GM19351 (cell line): ENCODE measurements around the gene PTGES3.
"Not testable (repeated sequence)": the region's sequence is repeated elsewhere in the genome, so short reads cannot be mapped to it uniquely, and the experiment has no call there.

Source experiments
- ATAC-seq: cut with Tn5 transposase; IDR thresholded peaks from one replicate; pipeline ENCODE4 v1.9.1; 2021; ENCODE audit warnings: mild to moderate bottlenecking, moderate library complexity; ENCODE audit not compliant: unreplicated experiment

PTGES3 gene

GRCh38 chr12:56657416-56658379 lies 30.4 kb downstream of the PTGES3 start:
- ATAC-seq = peak; percentile 60

- not testable (repeated sequence) for ATAC-seq
These were observed 34.3 kb downstream of the PTGES3 start for GRCh38 chr12:56653781-56654180.

DNA sequence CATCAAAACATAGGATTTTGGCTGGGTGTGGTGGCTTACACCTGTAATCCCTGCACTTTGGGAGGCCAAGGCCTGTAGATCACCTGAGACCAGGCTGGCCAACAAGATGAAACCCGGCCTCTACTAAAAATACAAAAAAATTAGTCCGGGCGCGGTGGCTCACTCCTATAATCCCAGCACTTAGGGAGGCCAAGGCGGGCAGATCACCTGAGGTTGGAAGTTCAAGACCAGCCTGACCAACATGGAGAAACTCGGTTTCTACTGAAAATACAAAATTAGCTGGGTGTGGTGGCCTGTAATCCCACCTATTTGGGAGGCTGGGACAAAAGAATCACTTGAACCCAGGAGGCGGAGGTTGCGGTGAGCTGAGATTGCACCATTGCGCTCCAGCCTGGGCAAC lies 40.1 kb downstream of the PTGES3 start:
- not testable (repeated sequence) for ATAC-seq

GRCh38 chr12:56645717-56646446 lies 42.2 kb downstream of the PTGES3 start, which contains the start of gene ATP5F1B:
Gene ATP5F1B (minus strand): TSS chr12:56645984. CDS start chr12:56645963, 21 bp downstream.
- ATAC-seq = peak; percentile 96

DNA sequence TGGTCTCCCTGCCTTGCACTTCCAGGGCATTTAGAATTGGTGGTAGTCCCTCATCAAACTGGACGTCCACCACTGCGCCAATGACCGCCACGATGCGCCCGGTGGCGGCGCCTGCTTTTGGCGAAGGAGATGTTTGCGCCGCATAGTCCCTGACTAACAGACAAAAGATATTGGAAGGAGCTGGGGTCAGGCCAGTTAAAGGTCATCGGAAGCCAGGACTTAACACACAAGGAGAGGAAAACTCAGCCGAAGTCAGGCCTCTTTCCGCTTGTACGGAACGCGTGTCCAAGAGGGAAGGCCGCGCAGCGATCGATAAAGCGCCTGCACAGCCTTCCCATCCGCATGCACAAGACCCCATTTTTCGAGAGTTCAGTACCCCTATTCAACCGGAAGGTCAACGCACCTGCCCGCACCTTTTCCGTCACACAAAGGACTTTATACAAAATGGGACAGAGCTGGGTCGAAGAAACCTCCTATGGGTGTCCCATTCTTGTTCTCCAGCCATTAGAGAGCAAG lies 42.8 kb downstream of the PTGES3 start:
- ATAC-seq = no peak

DNA sequence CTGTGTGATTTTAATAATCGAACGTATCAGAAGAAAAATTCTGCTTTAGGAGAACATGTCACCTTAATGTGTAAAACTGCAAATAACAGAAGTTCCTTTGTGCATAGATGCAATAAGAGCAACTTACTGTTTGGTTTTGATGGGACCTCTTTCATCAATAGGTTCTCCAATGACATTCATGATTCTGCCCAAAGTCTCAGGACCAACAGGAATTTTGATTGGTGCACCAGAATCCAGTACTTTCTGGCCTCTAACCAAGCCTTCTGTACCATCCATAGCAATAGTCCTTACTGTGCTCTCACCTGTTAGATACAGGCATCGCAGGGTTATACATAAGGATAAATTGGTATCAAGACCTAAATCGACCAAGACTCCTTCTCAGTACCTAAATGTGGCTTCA lies 43.4 kb downstream of the PTGES3 start:
- no peak for ATAC-seq

- no peak for ATAC-seq
These were observed 46.9 kb downstream of the PTGES3 start for GRCh38 chr12:56641219-56641618.

GRCh38 chr12:56637621-56638020 lies 50.5 kb downstream of the PTGES3 start:
- no peak for ATAC-seq

DNA sequence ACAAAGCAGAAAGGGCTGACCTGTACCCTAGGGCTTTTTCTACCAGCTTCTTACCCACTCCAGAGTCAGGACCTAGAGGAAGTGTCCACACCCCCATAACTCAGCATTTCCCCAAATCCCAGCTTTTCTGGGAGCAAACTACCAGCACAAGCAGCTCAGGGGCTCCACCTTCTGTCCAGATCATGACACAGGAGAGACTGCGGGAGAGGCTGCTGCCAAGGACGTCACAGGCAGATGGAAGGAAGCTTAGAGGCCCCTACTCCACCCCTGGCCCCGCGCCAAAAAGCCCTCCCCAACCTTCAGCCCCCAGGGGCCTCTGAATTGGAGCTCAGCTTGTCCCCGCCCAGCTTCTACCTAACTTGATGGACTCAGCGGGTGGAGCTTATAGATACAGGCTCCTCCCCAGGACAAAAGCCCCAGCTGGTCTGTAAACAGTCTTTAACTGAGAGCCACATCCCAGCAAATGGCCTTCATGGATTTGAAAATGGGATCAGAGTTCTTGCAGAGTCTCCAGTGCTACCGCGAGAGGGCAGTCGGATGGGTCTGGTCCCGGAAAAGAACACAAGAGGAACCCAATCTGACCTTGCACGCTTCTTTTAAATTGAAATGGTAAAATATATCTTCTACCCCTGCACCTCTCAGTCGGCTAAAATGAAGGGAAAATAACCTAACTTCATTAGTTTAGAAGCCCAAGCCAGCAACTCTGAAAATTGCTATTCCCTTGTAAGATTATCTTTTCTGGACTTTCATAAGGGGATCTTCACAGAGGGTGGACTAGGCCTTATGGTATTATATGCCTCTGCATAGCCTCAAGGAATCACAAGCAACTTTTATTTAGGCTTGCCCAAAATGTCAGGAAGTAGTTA lies 51.2 kb downstream of the PTGES3 start:
- peak; percentile 53 for ATAC-seq

DNA sequence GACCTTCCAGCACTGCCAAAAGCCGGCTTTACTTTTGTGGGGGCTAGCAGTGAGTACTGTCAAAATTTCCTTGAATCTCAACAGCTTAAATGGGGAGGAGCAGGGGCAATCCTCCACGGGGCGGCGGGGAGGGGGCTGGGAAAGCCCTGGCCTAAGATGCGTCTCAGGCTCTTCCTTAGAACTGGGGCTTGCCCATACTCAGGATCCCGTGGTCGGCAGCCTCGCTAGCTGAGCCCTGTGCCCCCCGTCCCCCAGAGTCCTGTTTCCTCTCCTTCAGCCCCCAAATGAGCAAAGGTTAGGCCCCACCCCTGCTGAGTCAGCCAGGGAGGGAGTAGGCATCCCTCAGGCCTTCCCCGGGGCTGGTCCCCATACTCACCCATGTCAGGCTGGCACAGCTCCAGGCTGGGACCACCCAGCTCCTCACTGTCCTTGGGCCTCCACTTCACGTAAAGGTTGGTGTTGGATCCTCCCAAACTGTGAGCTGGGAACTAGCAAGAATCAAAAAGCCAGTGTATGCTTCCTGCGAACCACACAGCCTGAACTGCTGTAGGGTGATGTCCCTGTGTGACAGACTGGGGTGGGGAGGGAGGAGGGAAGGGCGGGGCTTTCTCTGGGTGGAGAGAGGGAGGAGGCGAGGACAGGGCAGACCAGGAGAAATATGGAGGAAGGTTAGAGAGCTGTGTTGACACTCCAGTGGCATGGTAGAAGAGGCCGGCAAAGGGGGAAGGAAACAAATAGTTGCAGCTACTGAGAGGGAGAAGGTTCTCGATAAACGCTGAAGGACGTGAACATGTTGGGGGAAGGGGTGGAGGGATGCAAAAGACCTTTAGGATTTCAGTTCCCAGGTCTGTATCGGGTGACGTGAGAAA lies 52.0 kb downstream of the PTGES3 start:
- ATAC-seq = peak; percentile 39

DNA sequence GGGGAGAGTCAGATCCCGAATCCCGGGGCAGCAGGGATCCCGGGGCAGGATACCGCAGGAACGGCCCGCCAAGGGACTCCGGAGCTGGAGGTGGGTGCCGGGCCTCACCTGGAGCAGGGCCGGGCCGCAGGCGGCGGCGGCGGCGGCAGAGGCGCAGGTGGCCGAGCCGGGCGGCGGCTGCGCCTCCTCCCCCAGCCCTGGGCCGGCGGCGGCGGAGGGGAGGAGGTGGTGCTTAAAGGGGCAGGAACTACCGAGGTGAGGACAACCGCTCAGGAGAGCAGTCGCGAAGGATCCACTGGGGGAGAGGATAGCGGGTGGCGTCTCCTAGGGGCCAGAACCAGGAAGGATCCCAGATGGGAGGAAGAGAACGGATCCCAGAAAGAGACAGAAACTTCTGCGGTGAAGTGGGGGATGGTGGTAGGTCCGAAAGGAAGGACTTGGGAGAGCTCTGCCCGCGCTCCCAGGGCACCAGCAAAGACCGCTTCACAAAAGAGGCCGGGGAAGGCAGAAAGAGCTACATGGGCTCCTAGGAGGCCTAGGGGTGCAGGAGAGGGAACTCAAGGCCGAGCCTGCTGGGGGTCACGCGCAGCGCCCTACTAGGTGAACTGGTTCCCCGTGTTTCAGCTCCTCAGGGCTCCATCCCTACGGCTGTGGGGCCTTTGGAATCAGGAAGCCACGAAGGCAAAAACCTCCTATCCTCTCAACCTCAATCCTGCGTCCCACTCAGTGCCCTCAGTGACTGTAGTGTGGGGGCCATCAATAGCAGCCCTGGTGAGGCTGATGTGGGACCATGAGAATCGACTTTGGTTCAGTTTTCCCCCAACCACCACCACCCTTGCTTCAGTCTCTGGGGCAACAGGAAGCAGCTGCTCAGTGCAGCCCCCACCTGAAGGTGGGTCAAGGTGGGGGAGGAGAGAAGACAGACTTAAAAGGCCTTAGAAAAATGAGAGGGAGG lies 53.0 kb downstream of the PTGES3 start:
- peak; percentile 34 for ATAC-seq

DNA sequence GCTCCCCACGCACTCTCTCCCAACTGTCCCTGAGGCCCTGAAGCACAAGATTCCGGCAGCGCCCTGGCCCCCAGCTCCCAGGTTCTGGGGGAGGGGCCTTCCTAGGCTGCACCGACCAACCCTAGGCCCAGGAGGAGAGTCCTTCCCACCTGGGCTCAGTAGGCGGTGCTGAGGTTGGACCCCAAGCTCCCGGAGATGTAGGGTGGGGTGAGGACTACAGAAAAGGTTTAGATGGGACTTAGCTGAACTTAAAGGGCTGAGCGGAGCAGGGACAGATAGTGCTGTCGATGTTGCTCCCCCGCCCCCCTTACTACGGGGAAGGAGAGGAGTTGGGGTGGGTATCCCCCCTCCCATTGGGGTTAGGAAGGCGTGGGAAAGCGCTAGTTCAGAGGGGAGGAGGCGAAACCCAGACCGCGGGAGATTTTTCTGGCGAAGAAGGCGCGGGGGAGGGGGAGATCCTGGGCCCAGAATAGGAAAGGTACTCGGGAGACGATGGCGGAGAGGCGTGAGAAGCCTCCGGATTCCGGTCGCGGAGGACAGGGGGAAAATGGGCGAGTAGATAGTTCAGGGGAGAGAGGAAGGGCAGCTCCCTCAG lies 53.7 kb downstream of the PTGES3 start:
- no peak for ATAC-seq

- ATAC-seq = no peak
These were observed 54.4 kb downstream of the PTGES3 start for GRCh38 chr12:56633468-56634241.

DNA sequence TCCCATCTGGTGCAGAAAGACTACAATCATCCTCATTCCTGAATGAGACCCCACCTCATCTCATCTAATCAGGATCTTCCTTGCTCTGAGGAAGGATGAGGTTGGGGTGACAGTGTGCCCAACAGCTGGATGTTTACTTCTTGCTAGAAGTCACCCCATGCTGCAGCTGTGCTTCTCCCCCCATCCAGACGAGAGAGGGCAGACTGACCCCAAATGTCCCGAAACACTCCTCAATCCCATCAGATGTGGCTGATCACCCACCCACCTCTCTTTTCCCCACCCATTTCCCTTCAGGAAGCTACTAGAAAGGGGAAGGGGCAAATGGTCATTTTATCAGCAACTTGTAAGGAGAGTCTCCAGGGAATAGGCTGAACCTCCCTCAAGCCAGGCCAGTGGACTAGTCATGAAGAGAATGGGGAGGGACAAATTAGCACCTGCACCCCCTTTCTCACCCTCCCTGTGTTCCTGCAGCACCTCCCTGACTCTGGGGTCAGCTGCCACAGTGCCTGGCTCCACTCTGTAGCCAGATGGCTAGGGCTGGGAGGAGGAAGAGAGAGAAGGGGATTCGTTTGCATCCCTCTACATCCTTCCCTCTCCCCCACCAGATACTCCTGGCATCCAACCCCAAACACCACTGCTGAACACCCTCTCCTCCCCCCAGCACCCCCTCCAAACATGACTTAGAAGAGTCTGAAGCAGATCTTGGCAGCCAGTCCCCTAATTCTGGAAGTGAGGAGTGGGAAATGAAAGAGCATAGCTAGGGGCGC lies 55.2 kb downstream of the PTGES3 start:
- ATAC-seq = no peak

DNA sequence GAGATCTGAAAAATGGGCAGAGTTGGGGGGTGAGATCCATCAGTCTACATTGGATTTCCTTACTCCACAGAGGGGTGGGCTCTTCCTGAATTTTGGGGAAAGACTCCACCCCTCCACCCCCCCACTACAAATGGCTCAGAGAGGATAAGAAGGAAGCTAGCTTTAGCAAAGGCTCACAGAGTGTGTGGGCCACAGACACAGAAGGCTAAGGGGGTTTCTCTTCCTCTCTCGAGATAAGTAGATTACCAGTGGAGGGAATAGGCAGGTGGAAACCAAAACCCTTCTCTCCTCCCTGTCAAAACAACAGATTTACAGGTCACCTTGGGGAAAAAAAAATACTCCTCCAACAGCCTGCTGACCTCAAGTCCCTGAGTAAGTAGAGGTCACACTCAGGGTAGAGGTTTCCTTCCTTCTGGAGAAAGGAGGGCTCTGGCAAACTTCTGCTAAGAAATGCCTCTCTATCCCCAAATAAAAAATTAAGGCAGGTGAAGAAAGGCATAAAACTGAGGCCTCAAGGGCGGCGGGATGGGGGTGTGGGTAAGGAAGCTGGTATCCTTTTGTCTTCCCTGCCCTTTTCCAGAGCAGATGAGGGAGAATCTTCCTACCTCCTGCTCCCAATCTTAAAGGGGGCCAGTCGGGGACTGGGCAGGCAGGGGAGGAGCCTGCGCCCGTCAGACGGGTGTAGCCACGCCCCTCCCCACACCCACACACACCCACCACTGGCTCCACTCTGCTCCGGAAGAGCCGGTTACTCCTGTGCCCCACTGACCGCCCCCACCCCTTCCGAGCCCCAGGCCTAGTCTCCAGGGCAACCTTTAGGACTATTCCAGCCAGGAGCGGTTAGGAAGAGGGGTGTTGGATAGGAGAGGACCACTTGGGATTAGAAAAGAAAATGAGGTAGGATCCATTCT lies 56.0 kb downstream of the PTGES3 start:
- ATAC-seq = peak; percentile 31
